Measurements from ENCODE around the gene CNIH2. TPM values are rescaled to one million over a fixed set of nuclear protein-coding genes. Genes with fewer than 3 reads are reported as not detected.

The CNIH2 gene
- total and polyA plus RNA-seq, 2 experiments from 2014 or later: 4.3 to 9.2 TPM

DNA sequence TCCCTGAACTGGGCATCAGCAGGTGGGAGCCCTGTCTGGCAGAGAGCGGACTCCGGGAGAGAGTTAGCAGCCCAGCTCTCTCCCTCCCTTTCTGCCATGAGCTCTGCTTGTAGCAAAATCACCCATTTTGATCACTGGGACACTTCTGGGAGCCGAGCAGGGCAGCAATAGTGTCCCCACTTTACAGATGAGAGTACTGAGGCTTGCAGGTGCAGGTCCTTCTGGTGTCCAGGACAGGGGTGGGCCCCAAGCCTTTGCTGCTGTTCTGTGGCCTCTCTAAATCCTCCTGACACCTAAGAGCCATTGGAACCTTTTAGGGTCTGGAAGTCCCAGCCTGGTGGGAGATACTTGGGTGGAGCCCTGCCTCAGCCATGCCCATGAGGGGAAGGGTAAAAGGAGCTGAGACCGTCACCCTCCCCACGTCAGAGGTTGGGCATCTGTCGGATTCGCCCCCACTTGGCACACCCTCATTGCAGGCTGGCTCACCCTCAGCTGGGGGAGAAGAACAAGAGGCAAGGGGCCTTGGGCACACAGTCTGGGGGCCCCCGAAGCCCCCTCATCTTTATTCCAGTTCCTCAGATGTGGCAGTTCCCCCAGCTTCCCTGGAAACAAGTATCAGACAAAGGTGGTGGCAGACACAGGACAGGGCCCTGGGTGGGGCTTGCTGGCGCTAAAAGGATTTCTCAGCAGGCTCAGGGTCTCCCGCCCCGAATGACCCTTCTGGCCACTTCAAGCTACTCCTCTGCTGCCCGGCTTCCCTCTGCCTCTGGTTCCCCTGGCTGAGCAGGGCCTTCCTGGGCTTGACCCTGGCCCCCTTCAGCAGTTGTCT, 53.8 kb downstream of the CNIH2 start:
- H3K4me1 Mint-ChIP-seq: peaks cover 27% of the 10 kb centered on the region
- TF ChIP-seq, protein P1, sequence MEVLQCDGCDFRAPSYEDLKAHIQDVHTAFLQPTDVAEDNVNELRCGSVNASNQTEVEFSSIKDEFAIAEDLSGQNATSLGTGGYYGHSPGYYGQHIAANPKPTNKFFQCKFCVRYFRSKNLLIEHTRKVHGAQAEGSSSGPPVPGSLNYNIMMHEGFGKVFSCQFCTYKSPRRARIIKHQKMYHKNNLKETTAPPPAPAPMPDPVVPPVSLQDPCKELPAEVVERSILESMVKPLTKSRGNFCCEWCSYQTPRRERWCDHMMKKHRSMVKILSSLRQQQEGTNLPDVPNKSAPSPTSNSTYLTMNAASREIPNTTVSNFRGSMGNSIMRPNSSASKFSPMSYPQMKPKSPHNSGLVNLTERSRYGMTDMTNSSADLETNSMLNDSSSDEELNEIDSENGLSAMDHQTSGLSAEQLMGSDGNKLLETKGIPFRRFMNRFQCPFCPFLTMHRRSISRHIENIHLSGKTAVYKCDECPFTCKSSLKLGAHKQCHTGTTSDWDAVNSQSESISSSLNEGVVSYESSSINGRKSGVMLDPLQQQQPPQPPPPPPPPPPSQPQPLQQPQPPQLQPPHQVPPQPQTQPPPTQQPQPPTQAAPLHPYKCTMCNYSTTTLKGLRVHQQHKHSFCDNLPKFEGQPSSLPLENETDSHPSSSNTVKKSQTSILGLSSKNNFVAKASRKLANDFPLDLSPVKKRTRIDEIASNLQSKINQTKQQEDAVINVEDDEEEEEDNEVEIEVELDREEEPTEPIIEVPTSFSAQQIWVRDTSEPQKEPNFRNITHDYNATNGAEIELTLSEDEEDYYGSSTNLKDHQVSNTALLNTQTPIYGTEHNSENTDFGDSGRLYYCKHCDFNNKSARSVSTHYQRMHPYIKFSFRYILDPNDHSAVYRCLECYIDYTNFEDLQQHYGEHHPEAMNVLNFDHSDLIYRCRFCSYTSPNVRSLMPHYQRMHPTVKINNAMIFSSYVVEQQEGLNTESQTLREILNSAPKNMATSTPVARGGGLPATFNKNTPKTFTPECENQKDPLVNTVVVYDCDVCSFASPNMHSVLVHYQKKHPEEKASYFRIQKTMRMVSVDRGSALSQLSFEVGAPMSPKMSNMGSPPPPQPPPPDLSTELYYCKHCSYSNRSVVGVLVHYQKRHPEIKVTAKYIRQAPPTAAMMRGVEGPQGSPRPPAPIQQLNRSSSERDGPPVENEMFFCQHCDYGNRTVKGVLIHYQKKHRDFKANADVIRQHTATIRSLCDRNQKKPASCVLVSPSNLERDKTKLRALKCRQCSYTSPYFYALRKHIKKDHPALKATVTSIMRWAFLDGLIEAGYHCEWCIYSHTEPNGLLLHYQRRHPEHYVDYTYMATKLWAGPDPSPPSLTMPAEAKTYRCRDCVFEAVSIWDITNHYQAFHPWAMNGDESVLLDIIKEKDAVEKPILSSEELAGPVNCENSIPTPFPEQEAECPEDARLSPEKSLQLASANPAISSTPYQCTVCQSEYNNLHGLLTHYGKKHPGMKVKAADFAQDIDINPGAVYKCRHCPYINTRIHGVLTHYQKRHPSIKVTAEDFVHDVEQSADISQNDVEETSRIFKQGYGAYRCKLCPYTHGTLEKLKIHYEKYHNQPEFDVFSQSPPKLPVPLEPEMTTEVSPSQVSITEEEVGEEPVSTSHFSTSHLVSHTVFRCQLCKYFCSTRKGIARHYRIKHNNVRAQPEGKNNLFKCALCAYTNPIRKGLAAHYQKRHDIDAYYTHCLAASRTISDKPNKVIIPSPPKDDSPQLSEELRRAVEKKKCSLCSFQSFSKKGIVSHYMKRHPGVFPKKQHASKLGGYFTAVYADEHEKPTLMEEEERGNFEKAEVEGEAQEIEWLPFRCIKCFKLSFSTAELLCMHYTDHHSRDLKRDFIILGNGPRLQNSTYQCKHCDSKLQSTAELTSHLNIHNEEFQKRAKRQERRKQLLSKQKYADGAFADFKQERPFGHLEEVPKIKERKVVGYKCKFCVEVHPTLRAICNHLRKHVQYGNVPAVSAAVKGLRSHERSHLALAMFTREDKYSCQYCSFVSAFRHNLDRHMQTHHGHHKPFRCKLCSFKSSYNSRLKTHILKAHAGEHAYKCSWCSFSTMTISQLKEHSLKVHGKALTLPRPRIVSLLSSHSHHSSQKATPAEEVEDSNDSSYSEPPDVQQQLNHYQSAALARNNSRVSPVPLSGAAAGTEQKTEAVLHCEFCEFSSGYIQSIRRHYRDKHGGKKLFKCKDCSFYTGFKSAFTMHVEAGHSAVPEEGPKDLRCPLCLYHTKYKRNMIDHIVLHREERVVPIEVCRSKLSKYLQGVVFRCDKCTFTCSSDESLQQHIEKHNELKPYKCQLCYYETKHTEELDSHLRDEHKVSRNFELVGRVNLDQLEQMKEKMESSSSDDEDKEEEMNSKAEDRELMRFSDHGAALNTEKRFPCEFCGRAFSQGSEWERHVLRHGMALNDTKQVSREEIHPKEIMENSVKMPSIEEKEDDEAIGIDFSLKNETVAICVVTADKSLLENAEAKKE (CRISPR knock-in tag; IDR thresholded peaks at IDR 0.05): no peak
- TF ChIP-seq POLR2AphosphoS5 (IDR thresholded peaks at IDR 0.05; ENCODE audit: low read depth): no peak
- no peak for TF ChIP-seq ZNF331 (CRISPR knock-in tag; IDR thresholded peaks at IDR 0.05; ENCODE audit: low read depth)
- TF ChIP-seq, protein P2, sequence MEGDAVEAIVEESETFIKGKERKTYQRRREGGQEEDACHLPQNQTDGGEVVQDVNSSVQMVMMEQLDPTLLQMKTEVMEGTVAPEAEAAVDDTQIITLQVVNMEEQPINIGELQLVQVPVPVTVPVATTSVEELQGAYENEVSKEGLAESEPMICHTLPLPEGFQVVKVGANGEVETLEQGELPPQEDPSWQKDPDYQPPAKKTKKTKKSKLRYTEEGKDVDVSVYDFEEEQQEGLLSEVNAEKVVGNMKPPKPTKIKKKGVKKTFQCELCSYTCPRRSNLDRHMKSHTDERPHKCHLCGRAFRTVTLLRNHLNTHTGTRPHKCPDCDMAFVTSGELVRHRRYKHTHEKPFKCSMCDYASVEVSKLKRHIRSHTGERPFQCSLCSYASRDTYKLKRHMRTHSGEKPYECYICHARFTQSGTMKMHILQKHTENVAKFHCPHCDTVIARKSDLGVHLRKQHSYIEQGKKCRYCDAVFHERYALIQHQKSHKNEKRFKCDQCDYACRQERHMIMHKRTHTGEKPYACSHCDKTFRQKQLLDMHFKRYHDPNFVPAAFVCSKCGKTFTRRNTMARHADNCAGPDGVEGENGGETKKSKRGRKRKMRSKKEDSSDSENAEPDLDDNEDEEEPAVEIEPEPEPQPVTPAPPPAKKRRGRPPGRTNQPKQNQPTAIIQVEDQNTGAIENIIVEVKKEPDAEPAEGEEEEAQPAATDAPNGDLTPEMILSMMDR (conservative IDR thresholded peaks at IDR 0.05; ENCODE audit: low read depth in 2 of 2): no peak
- TF ChIP-seq, protein P3, sequence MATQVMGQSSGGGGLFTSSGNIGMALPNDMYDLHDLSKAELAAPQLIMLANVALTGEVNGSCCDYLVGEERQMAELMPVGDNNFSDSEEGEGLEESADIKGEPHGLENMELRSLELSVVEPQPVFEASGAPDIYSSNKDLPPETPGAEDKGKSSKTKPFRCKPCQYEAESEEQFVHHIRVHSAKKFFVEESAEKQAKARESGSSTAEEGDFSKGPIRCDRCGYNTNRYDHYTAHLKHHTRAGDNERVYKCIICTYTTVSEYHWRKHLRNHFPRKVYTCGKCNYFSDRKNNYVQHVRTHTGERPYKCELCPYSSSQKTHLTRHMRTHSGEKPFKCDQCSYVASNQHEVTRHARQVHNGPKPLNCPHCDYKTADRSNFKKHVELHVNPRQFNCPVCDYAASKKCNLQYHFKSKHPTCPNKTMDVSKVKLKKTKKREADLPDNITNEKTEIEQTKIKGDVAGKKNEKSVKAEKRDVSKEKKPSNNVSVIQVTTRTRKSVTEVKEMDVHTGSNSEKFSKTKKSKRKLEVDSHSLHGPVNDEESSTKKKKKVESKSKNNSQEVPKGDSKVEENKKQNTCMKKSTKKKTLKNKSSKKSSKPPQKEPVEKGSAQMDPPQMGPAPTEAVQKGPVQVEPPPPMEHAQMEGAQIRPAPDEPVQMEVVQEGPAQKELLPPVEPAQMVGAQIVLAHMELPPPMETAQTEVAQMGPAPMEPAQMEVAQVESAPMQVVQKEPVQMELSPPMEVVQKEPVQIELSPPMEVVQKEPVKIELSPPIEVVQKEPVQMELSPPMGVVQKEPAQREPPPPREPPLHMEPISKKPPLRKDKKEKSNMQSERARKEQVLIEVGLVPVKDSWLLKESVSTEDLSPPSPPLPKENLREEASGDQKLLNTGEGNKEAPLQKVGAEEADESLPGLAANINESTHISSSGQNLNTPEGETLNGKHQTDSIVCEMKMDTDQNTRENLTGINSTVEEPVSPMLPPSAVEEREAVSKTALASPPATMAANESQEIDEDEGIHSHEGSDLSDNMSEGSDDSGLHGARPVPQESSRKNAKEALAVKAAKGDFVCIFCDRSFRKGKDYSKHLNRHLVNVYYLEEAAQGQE (IDR thresholded peaks at IDR 0.05; ENCODE audit: unreplicated experiment): no peak
- TF ChIP-seq CREB1 (CRISPR knock-in tag; IDR thresholded peaks at IDR 0.05; ENCODE audit: low read depth): no peak
- no peak for TF ChIP-seq JUNB (IDR thresholded peaks at IDR 0.05; ENCODE audit: unreplicated experiment)
- TF ChIP-seq NANOG (IDR thresholded peaks at IDR 0.05; ENCODE audit: borderline replicate concordance): no peak
- TF ChIP-seq, protein P4, sequence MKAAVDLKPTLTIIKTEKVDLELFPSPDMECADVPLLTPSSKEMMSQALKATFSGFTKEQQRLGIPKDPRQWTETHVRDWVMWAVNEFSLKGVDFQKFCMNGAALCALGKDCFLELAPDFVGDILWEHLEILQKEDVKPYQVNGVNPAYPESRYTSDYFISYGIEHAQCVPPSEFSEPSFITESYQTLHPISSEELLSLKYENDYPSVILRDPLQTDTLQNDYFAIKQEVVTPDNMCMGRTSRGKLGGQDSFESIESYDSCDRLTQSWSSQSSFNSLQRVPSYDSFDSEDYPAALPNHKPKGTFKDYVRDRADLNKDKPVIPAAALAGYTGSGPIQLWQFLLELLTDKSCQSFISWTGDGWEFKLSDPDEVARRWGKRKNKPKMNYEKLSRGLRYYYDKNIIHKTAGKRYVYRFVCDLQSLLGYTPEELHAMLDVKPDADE (IDR thresholded peaks at IDR 0.05): no peak
- no peak for TF ChIP-seq STAT1 (IDR thresholded peaks at IDR 0.05; ENCODE audit: unreplicated experiment)
- TF ChIP-seq EZH2 (IDR thresholded peaks at IDR 0.05; ENCODE audit: low read depth, unreplicated experiment): no peak
- TF ChIP-seq EZH2phosphoT487 (IDR thresholded peaks at IDR 0.05; ENCODE audit: unreplicated experiment): no peak
- TF ChIP-seq ZNF114 (CRISPR knock-in tag; IDR thresholded peaks at IDR 0.05): no peak
- no peak overlapping the region for H3K4me3 ChIP-seq
- no peak overlapping the region for H3K4me3 Mint-ChIP-seq
- H3K9me3 Mint-ChIP-seq: no peaks in the 10 kb centered on the region
- no peaks in the 10 kb centered on the region for H3K27me3 ChIP-seq (ENCODE audit: insufficient read depth)
- no peaks in the 10 kb centered on the region for H3K79me2 ChIP-seq (replicated peaks; ENCODE audit: insufficient read depth)
- no peaks in the 10 kb centered on the region for H3K36me3 Mint-ChIP-seq (ENCODE audit: low read depth)
- no peak overlapping the region for H3K27ac ChIP-seq (ENCODE audit: low read depth)
- H3K4me2 ChIP-seq: no peak overlapping the region
- no peak overlapping the region for H2AFZ ChIP-seq
- no peak overlapping the region for H3K27ac Mint-ChIP-seq
- H3K27me3 Mint-ChIP-seq (ENCODE audit: insufficient read depth, low read depth, poor library complexity): peaks cover 22% of the 10 kb centered on the region
- peaks cover 16% of the 10 kb centered on the region; the same call in 1 of the 2 replicates for H3K4me1 ChIP-seq (ENCODE audit: insufficient read depth)
- 0 out of 2 replicates have a peak, but pooled peaks cover 3% of the 10 kb centered on the region for H3F3A ChIP-seq (replicated peaks; ENCODE audit: low read depth)
- DNase-seq (ENCODE audit: low spot score): no peak
- no peaks in the 10 kb centered on the region for H4K20me1 ChIP-seq (replicated peaks; ENCODE audit: insufficient read depth)
- H3K36me3 ChIP-seq (ENCODE audit: insufficient read depth): no peaks in the 10 kb centered on the region
- no peak for ATAC-seq
- H3K9me2 ChIP-seq (ENCODE audit: insufficient read depth): no peaks in the 10 kb centered on the region

Data from GM23338 (cell line).